Coronary artery (tissue), 2 donors: Measurements from ENCODE around the gene FREM3.
A peak's percentile ranks its signal among the peaks of the same experiment; 100 is the strongest.

ENCODE experiments used
- DNase-seq: peaks from one replicate; pipeline ENCODE4 v3.0.0-alpha.2; 2017; ENCODE audit warnings: low spot score
- H3K27ac ChIP-seq, 2 donors: fragments of 200-600 bp; sonication (generic); one replicate each; pipeline ENCODE4 v1.5.1; 2016 to 2019
- H3K4me3 ChIP-seq: fragments of 200-600 bp; sonication (generic); 2 replicates; pipeline ENCODE4 v1.5.1; 2016; ENCODE audit warnings: mild to moderate bottlenecking, moderate library complexity
- TF ChIP-seq, protein P1 (sequence below): fragments of 200-600 bp; sonication (generic); IDR thresholded peaks from one replicate; pipeline ENCODE4 v1.5.1; 2019; ENCODE audit warnings: antibody characterized with exemption

The FREM3 gene

DNA sequence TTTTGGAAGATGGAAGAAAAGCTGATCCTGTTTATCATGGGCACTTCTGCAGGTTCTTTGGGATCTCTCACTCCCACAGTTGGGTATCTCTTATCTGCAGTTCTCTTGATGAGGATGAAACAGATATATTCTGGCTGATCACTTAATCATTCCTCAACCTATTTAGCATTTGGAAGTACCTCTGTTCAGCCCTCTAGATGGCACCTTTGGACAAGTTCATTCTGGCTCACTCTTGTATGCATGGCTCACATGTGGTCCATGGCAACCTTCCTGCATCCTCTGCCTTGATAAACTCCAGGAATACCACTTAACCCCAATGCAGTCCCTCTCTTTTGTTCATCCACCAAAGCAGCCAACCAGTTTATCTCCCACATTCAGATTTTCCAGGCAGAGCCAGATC, 112.8 kb downstream of the FREM3 start:
- no peak overlapping the region for H3K27ac ChIP-seq
- no peak for DNase-seq
- no peak overlapping the region for H3K4me3 ChIP-seq
- TF ChIP-seq, protein P1, sequence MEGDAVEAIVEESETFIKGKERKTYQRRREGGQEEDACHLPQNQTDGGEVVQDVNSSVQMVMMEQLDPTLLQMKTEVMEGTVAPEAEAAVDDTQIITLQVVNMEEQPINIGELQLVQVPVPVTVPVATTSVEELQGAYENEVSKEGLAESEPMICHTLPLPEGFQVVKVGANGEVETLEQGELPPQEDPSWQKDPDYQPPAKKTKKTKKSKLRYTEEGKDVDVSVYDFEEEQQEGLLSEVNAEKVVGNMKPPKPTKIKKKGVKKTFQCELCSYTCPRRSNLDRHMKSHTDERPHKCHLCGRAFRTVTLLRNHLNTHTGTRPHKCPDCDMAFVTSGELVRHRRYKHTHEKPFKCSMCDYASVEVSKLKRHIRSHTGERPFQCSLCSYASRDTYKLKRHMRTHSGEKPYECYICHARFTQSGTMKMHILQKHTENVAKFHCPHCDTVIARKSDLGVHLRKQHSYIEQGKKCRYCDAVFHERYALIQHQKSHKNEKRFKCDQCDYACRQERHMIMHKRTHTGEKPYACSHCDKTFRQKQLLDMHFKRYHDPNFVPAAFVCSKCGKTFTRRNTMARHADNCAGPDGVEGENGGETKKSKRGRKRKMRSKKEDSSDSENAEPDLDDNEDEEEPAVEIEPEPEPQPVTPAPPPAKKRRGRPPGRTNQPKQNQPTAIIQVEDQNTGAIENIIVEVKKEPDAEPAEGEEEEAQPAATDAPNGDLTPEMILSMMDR = no peak

DNA sequence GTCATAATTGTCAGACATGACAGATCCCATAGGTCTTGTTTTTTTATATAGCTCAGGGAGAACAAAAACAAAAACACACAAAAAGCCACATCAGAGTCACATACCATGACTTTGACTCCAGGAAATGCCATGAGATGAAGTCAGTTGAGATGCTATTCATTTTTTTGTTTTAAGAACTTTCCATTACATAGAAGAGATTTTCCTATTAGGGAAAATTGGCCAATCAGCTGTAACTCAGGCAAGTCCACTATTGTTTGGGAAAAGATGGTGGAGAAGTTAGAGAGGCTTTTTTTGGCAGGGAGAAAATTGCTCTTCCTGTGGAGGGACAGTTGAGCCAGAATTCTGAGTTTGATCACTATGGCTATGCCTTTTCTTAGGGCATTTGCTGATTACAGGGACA, 114.4 kb downstream of the FREM3 start:
- Histone ChIP-seq H3K27ac (peak overlapping the region in 1 of 2 donors; percentile 54), H3K4me3 (no peak overlapping the region)
- DNase-seq = no peak
- TF ChIP-seq, protein P1 = no peak

DNA sequence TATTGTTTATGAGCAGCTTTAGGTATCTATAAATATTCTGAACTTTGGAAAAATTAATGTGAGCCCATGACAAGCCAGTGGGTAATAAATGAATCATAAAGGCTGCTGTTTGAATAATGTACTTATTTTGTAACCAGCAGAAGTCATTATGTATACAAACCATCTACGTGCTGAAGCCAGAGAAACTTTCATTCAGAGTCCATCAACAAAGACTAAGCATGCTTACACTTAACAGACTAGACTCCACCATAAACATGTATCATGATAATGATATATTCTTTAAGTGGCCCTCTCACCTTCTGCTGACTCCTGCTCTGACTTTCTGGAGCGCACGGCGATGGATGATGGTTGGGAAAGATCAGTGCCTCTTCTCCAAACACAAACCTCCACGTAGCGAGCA, 114.9 kb downstream of the FREM3 start:
- TF ChIP-seq, protein P1 = no peak
- Histone ChIP-seq H3K4me3 (no peak overlapping the region), H3K27ac (peak overlapping the region in 1 of 2 donors; percentile 54)
- DNase-seq = no peak

DNA sequence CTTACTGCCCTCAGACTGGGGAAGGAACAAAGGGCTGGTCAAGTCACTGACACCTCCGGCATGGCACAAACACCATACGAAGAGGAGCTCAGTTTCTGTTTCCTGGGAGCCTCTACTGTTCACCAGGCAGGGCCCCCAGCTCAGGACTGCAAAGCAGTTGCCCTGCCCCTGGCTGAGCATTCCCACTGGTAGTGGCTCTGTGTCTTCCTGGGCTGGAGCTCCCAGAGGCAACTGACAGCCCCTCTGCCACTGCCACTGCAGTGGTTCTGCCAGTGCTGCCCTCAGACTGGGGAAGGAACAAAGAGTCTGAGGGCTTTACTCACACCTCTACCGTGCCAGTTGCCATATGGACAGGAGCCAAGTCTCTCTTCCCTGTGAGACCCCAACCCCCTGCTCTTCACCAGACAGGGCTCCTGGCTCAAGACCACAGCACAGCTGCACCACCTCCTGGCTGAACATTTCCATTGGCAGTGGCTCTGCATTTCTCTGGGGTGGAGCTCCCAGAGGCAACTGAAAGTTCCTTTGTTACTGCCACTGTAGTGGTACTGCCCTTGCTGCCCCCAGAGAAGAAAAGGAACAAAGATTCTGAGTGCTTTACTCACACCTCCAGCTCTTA, 119.0 kb downstream of the FREM3 start:
- Histone ChIP-seq H3K4me3 (no peak overlapping the region), H3K27ac (no peak overlapping the region)
- TF ChIP-seq, protein P1 = no peak
- DNase-seq = no peak

DNA sequence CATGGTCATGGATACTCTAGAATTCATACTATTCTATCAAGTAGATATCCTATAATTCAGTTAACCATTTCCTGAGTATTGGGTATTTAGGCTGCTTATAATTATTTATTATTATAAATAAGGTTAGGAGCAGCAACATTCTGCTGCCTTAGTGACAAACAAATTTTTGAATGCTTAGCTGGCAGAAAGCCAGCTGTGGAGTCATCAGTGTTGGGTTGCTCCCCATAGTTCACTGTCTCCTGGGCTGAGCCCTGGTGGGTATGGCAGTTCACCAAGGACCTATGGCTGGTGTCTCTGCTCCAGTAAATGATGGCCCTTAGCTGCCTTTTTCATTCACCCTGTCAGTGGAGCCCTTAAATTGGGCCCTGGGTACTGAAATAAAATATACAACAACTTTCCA, 125.1 kb downstream of the FREM3 start:
- TF ChIP-seq, protein P1 = no peak
- H3K4me3 ChIP-seq = no peak overlapping the region
- H3K27ac ChIP-seq = no peak overlapping the region
- no peak for DNase-seq

DNA sequence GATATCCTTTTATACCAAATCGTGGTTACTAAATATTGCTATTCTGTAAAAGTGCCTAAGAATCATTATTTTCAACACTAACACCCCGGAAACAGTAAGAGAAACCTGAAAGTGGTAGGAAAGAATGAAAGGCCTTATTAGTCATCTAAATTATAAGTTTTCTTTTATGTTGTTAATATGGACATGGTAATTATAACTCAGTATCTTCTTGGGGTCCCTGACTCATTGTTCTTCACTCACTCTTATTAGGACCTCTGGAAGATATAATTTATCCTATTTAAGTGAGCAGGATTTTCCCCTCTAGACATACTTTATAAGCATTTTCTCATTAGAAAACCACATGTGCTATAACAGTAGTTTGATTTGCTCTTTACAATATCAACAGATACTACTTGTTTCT, 136.0 kb downstream of the FREM3 start:
- DNase-seq = no peak
- TF ChIP-seq, protein P1 = no peak
- Histone ChIP-seq H3K4me3 (no peak overlapping the region), H3K27ac (no peak overlapping the region)

DNA sequence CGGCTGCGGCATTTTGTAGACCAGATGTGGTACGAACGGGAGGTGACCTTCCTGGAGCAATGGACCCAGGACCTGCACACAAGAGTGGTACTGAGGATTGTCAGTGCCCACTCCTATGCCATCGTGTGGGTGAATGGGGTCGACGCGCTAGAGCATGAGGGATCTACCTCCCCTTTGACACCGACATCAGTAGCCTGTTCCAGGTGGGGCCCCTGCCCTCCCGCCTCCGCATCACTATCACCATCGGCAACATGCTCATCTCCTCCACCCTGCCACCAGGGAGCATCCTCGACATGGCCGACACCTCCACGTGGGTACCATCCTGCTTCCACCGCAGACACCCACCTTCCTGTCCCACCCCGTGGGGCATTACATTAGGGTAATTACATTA, 140.7 kb downstream of the FREM3 start:
- H3K4me3 ChIP-seq = peak overlapping the region; percentile 71
- no peak for DNase-seq
- TF ChIP-seq, protein P1 = no peak

More for the DNA sequence above, 140.7 kb downstream of the FREM3 start:
- peak overlapping the region in 1 of 2 donors; percentile 48 for H3K27ac ChIP-seq
